ENCODE data around the gene TMEM214.
"Not testable (repeated sequence)": the region's sequence is repeated elsewhere in the genome, so short reads cannot be mapped to it uniquely, and the experiment has no call there.

Gene TMEM214

GRCh38 chr2:27070653-27071276 is 38.0 kb downstream of the TMEM214 start:
- no peak for DNase-seq (ENCODE audit: low read depth in 2 of 2)

- peak; percentile 73 to 78 for DNase-seq (ENCODE audit: low read depth in 2 of 2)
Measured at GRCh38 chr2:27071277-27071989, 38.7 kb downstream of the TMEM214 start, which contains the start of gene OST4. OST4 (minus strand) TSS chr2:27071654.

- no peak for DNase-seq (ENCODE audit: low read depth in 2 of 2)
Measured at GRCh38 chr2:27071990-27072830, 39.4 kb downstream of the TMEM214 start.

GRCh38 chr2:27072920-27073319 is 40.2 kb downstream of the TMEM214 start:
- DNase-seq (ENCODE audit: low read depth in 2 of 2): no peak

- DNase-seq (ENCODE audit: low read depth in 2 of 2): no peak
Measured at GRCh38 chr2:27073782-27074181, 41.0 kb downstream of the TMEM214 start.

GRCh38 chr2:27074738-27075565 is 42.2 kb downstream of the TMEM214 start:
- no peak for DNase-seq (ENCODE audit: low read depth in 2 of 2)

- not testable (repeated sequence) for DNase-seq (ENCODE audit: low read depth in 2 of 2)
Measured at GRCh38 chr2:27075566-27075871, 42.8 kb downstream of the TMEM214 start.

GRCh38 chr2:27076323-27076722 is 43.6 kb downstream of the TMEM214 start:
- no peak for DNase-seq (ENCODE audit: low read depth in 2 of 2)

GRCh38 chr2:27077231-27077630 is 44.5 kb downstream of the TMEM214 start:
- DNase-seq (ENCODE audit: low read depth in 2 of 2): no peak

GRCh38 chr2:27078267-27079194 is 45.8 kb downstream of the TMEM214 start, which contains the start of gene EMILIN1:
EMILIN1 (plus strand) TSS chr2:27078615; CDS start chr2:27079066, 451 bp downstream.
- DNase-seq (ENCODE audit: low read depth in 2 of 2): no peak

- DNase-seq (ENCODE audit: low read depth in 2 of 2): no peak
Measured at GRCh38 chr2:27079233-27080139, 46.7 kb downstream of the TMEM214 start.

- no peak for DNase-seq (ENCODE audit: low read depth in 2 of 2)
Measured at GRCh38 chr2:27080140-27080469, 47.3 kb downstream of the TMEM214 start.

GRCh38 chr2:27080603-27080936 is 47.8 kb downstream of the TMEM214 start:
- no peak for DNase-seq (ENCODE audit: low read depth in 2 of 2)

GRCh38 chr2:27081984-27082772 is 49.4 kb downstream of the TMEM214 start:
- DNase-seq (ENCODE audit: low read depth in 2 of 2): no peak

GRCh38 chr2:27082773-27083409 is 50.1 kb downstream of the TMEM214 start:
- DNase-seq (ENCODE audit: low read depth in 2 of 2): no peak

GRCh38 chr2:27083410-27084296 is 50.9 kb downstream of the TMEM214 start:
- DNase-seq (ENCODE audit: low read depth in 2 of 2): no peak

GRCh38 chr2:27084297-27085061 is 51.7 kb downstream of the TMEM214 start:
- DNase-seq (ENCODE audit: low read depth in 2 of 2): no peak
